Activated CD4-positive, alpha-beta T cell treated with anti-CD3 and anti-CD28 coated beads for 48 hours (primary cell): ENCODE measurements around the gene SLC35A1.

ENCODE experiments used
- DNase-seq: peaks from one replicate; pipeline ENCODE4 v3.0.0-alpha.2; 2020

Gene SLC35A1

DNA sequence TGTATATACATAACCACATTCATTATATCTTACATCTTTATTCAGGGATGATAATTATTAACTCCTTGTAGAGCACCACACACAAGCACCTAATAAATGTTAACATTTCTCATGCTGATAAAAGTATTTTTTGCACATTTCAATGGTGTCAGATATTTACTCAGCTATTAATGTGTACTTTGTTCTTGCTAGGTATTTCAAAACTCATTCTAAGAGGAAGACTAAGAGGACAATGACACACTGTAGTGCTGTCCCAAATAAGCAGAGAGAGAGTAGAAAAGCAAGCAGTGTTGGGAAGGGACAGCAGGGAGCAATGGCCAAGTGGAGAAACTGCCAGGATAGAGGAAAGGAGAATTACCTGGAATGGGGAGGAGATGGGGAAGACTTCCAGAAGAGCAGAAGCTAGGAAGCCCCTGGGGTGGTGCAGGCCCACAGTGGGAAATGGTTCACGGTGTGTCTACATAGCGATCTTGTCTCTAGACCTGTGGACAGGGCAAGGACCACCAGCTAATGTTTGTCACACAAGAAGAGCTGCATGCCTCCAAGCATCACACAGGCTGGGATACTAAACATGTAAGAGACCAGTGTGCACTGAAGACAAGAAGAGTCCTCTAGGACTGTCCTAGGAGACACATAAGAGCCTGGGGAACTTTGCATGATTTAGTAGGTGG, 61.7 kb downstream of the SLC35A1 start:
- no peak for DNase-seq

DNA sequence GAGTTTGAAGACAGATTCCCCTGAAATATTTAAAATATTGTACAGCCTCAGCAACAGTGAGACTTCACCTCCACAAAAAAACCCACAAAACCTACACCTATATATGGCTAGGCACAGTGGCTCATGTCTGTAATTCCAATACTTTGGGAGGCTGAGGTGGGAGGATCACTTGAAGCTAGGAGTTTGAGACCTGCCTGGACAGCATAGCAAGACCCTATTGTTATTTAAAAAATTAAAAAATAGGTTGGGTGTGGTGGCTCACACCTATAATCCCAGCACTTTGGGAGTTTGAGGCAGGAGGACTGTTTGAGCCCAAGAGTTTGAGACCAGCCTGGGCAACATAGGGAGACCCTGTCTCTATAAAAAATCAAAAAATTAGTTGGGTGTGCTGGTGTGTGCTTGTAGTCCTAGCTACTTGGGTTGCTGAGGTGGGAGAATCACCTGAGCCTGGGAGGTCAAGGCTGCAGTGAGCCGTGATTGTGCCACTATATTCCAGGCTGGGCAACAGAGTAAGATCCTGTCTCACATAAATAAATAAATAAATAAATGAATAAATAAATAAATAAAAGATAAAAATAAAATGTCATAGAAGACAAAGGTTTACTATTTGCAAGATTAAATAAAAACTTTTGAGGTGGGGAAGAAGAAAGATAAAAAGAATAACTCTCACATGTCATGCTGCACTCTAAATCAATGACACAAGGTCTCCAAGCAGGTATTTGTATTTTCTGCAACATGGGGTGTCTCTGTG, 65.9 kb downstream of the SLC35A1 start:
- no peak for DNase-seq

DNA sequence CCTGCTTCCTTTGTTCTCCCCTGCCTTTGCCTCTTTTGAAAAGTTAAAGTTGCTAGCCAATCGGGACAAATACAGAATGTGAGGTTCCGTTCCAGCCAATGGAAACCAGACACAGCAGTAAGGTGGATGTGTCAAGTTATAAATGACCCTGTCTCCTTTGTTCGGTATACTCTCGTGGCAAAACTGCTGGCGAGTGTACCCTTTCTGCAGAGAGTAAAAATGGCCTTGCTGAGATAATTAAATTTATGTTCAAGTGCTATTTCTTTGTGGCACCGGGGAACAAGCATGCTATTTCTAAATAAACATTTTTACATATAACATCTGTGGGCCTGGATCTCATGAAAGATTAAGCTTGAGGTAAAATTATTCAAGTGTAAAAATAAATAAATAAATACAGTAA, 66.8 kb downstream of the SLC35A1 start:
- DNase-seq: no peak

DNA sequence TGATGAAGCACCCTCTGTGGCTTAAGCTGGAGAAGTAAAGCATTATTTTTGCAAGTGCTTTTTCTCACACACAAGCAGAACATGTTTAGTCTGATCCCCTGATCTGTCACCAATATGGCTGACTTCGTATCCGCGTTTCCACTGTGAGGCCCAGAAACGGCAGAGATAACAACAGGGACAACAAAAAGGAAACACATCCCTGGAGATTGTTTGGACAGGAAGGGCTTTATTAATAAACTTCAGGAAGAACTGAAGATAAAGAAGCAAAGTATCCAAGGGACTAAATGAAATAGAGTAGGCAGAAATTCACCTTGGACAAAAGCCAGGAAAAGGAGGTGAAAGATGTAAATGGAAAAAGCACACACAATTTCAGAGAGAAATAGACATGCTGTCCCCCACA, 67.8 kb downstream of the SLC35A1 start:
- DNase-seq: no peak

DNA sequence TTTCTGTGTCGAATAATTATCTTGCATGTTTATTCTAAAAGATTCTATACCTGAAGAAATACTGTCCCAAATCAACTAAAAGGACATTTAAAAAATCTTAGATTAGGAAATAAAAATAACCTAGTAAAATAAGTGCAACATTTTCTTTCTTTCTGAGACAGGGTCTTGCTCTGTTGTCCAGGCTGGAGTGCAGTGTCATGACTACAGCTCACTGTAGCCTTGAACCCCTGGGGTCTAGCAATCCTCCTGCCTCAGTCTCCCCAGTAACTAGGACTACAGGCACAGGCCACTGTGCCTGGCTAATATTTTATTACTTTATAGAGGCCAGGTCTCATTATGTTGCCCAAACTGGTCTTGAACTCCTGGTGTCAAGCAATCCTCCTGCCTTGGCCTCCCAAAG, 68.3 kb downstream of the SLC35A1 start:
- DNase-seq: no peak

DNA sequence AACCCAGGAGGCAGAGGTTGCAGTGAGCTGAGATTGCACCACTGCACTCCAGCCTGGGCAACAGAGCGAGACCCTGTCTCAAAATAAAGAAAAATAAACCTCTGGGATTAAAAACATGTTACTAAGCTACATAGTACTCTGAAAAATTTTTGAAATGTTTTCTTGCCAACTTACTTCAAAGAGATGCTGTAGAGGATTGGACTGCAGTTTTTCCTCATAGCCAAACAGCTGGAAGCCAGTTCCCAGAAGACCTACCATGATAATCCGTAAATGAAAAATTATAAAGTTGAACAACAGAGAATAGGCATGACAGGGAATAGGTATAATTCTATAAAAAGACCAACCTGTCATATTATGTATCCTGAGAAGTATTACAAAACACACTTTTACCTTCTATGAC, 69.0 kb downstream of the SLC35A1 start:
- DNase-seq: no peak

DNA sequence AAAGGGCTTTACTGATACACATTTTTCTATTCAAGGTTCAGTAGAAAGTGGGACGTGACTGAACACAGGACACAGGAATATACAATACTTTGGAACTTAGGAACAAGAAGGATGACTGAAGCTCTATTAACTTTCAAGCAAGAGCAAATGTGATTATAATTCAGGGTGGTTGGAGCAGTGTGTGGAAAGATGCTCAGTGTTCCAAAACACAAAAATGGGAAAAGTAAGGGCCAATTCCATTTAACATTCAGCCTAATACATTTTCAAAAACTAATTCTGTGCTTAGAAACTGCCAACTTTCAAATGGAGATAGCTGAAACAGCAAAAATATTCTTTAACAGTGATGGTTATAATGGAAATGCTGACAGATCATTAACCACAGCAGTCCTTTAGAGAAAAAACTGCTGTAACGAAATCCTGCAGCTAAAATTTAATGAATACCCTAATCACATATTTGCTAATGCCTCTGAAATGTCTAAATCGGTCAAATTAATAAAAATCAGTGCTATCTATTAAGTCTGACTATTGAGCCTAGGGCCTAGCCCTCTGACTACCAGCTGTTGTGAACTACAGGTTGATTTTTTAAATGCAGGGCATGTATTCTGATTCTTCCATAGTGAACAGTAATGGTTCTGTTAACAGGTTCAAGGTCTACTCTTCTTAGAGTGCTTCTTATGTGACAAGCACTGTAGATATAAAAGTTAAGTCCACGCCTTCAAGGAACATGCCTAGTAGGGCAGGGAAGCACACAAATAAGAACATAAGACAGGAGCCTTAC, 71.1 kb downstream of the SLC35A1 start:
- DNase-seq: no peak

DNA sequence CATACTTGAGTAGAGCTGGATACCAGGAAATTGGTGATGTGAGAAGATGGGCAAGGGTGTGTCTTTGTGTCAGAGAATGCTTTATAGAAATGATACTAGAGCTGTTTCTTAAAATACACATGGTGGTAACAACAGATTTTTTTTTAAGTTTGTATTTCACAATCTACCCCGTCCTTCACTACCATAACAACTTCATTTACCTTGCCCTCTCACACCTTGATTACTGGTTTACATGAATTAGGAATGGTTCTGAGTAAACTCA, 71.6 kb downstream of the SLC35A1 start:
- no peak for DNase-seq

DNA sequence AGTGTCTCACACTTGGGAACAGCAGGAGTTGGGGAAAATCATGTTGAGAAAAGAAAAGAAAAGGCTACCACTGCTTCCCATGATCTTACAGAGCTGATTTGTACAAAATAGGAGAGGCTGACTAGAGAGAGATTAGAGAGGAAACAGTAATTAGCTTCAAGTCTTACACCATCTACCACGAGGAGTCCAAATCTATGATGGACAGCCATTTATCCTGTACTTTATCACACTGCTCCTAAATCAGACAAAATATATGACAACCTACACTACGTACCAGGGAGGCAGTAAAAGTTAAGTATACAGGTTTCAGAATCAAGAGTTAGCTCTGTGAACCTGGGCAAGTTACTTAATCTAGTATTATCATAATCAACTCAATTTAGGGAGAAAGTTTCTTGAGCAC, 79.0 kb downstream of the SLC35A1 start:
- DNase-seq: no peak

DNA sequence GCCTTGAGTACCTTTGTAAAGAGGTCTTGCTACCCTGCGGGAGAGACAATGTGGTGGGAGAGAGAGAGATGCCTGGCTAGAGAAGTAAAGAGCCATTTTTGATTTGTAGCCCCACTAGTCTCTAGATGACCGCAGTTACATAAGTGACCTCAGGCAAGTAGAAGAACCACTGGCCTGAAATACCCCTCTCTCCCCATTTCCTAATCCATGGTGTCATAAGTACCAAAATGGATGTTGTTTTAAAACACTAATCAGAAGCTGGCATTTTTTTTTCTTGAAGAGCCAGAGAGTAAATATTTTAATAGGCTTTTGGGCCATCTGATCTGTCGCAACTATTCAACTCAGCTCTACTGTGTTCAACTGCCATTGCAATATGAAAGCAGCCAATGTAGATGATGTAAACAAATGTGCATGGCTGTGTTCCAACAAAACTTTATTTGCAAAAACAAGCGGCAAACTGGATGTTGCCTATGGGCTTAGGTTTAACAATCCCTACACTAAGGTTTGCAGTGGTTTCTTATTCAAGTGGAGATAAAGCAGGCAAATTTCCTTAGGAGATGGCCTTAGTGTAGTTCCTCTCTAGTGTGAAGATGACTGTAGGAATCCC, 80.5 kb downstream of the SLC35A1 start:
- no peak for DNase-seq

DNA sequence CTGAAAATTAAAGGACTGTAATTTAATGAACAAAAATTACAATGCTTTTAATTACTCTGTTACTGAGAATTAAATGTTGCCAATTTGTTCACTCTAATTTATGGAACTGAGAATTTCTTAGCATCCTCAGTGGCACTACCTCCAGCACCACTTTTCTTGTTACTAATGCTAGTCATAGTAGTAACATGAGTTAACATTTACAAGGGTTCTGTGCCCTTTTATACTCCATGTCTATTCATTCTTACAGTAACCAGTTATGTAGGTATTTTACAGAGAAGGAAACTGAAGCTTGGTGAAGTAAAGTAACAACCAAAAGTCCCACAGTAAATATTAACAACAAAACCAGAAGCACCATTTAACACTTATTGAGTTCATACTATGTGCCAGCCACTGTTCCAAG, 82.7 kb downstream of the SLC35A1 start:
- DNase-seq: no peak

DNA sequence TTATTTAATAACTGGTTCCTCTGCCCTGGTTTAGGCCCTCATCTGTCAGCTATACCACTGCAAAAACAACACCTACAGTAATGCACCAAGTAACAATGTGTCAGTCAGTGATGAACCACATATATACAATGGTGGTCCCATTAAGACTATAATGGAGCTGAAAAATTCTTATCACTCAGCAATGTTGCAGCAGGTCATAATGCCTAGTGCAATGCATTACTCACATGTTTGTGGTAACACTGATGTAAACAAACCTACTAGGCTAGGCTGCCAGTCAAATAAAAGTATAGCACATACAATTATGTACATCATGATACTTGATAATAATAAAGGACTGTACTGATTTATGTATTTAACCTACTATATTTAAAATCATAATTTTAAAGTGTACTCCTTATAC, 85.7 kb downstream of the SLC35A1 start:
- DNase-seq: no peak

DNA sequence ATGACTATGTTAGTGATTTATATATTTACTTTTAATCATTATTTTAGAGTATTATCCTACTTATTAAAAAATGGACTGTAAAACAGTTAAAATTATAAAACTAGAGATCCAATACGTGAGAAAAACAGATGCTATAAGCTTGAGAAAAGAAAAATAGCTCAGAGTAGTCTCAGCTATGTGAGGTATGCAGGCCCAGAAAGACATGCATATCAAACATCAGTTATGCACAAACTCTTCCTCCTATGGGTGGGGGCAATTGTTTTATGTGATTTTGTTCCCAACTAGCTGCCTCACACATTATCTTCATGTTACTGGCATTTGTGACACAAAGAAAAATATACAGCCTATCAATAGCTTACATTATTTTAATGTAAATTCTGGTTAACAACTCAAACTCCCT, 88.2 kb downstream of the SLC35A1 start:
- no peak for DNase-seq
